H1 (cell line): Measurements from ENCODE around the gene GPR45. TPM values are rescaled to one million over a fixed set of nuclear protein-coding genes. Genes with fewer than 3 reads are reported as not detected.

Experiments
- CTCF ChIA-PET: fragments of 300-600 bp; sonication (Branson Sonifier 250); formaldehyde crosslinking; loops from one replicate; lab custom pipeline; 2021; ENCODE audit not compliant: partially characterized antibody; lab: Charles Lee
- POLR2A ChIA-PET: fragments of 300-600 bp; sonication (Branson Sonifier 250); formaldehyde crosslinking; loops from one replicate; lab custom pipeline; 2021; ENCODE audit warnings: inconsistent platforms; ENCODE audit not compliant: partially characterized antibody; lab: Charles Lee
- DNase-seq, 2 experiments: peaks; one replicate each; pipeline versions ENCODE4 v3.0.0 to v3.0.0-alpha.2; 2010 to 2022; ENCODE audit warnings: low spot score in 2 of 2, low read depth in 1 of 2, mixed read lengths in 1 of 2
- FAIRE-seq: peaks from 2 replicates; lab custom pipeline; 2011; peaks lifted over from hg19 to GRCh38; lab: Jason Lieb, UNC
- H2AFZ ChIP-seq: 2 replicates; pipeline ENCODE4 v1.8.1; 2012; ENCODE audit warnings: low read length, inconsistent platforms
- H2AK5ac ChIP-seq: 2 replicates; pipeline ENCODE4 v1.6.1; 2013; ENCODE audit warnings: low read depth, low read length
- H2BK120ac ChIP-seq: replicated peaks from 2 replicates; pipeline ENCODE3; 2013; ENCODE audit warnings: low read depth, low read length, inconsistent platforms
- H2BK12ac ChIP-seq: 2 replicates; pipeline ENCODE4 v1.6.1; 2013; ENCODE audit warnings: low read depth, low read length
- H2BK15ac ChIP-seq: 2 replicates; pipeline ENCODE4 v1.6.1; 2013; ENCODE audit warnings: low read length
- H2BK20ac ChIP-seq: 2 replicates; pipeline ENCODE4 v1.6.1; 2013; ENCODE audit warnings: low read length
- H2BK5ac ChIP-seq: 2 replicates; pipeline ENCODE4 v1.6.1; 2013; ENCODE audit warnings: low read depth, low read length
- H3K14ac ChIP-seq: 2 replicates; pipeline ENCODE4 v1.6.1; 2013; ENCODE audit warnings: inconsistent platforms; ENCODE audit not compliant: insufficient read length
- H3K18ac ChIP-seq: 2 replicates; pipeline ENCODE4 v1.6.1; 2013; ENCODE audit warnings: low read length; ENCODE audit errors: extremely low read depth
- H3K23ac ChIP-seq: 2 replicates; pipeline ENCODE4 v1.6.1; 2013; ENCODE audit warnings: inconsistent platforms; ENCODE audit not compliant: insufficient read length
- H3K23me2 ChIP-seq: 2 replicates; pipeline ENCODE4 v1.6.1; 2013; ENCODE audit warnings: low read depth, low read length
- H3K27ac ChIP-seq: 2 replicates; pipeline ENCODE4 v1.6.1; 2011; ENCODE audit warnings: low read depth, low read length, inconsistent platforms
- H3K27me3 ChIP-seq, 4 experiments: replicated peaks in 1 of 4; 1 replicate in 1 of 4; 2 replicates in 3 of 4; pipeline versions ENCODE4 v1.6.1 to v1.8.1; 2011 to 2013; ENCODE audit warnings: low read length in 3 of 4, mild to moderate bottlenecking in 3 of 4, inconsistent platforms in 2 of 4, mixed read lengths in 2 of 4, moderate library complexity in 1 of 4; ENCODE audit not compliant: control insufficient read depth in 3 of 4, insufficient read depth in 3 of 4; ENCODE audit errors: extremely low read depth in 1 of 4
- H3K36me3 ChIP-seq, 4 experiments: 2 replicates each; pipeline versions ENCODE4 v1.6.1 to v1.8.1; 2011 to 2013; ENCODE audit warnings: mild to moderate bottlenecking in 4 of 4, low read length in 3 of 4, moderate library complexity in 2 of 4, control low read depth in 1 of 4, inconsistent platforms in 1 of 4; ENCODE audit not compliant: insufficient read depth in 4 of 4, control insufficient read depth in 2 of 4
- H3K4ac ChIP-seq: replicated peaks from 2 replicates; pipeline ENCODE3; 2013; ENCODE audit warnings: low read length, low read depth, mixed read lengths, inconsistent platforms; ENCODE audit not compliant: insufficient read length
- H3K4me1 ChIP-seq, 4 experiments: replicated peaks in 1 of 4; 1 replicate in 1 of 4; 2 replicates in 3 of 4; pipeline versions ENCODE4 v1.6.1 to v1.8.1; 2011 to 2013; ENCODE audit warnings: low read length in 3 of 4, inconsistent platforms in 2 of 4, mixed read lengths in 1 of 4; ENCODE audit not compliant: insufficient read depth in 4 of 4, control insufficient read depth in 3 of 4
- H3K4me2 ChIP-seq, 2 experiments: 2 replicates each; pipeline versions ENCODE4 v1.6.1 to v1.8.1; 2011 to 2013; ENCODE audit warnings: low read depth in 2 of 2, low read length in 2 of 2, control low read depth in 1 of 2, inconsistent platforms in 1 of 2, mild to moderate bottlenecking in 1 of 2; ENCODE audit not compliant: insufficient read depth in 1 of 2
- H3K4me3 ChIP-seq, 4 experiments: fragments of 200-600, 300-600 bp in 1 of 4; sonication (generic), shearing (Covaris generic), sonication (Bioruptor Twin) in 1 of 4; 2 replicates each; pipeline versions ENCODE4 v1.5.1 to v1.8.1; 2011 to 2016; ENCODE audit warnings: low read length in 4 of 4, low read depth in 3 of 4, control low read depth in 2 of 4, inconsistent platforms in 2 of 4, mild to moderate bottlenecking in 2 of 4, mixed read lengths in 1 of 4, moderate library complexity in 1 of 4; ENCODE audit not compliant: insufficient read depth in 2 of 4; ENCODE audit errors: extremely low read depth in 1 of 4
- H3K56ac ChIP-seq: replicated peaks from 2 replicates; pipeline ENCODE3; 2013; ENCODE audit warnings: low read depth, mild to moderate bottlenecking, mixed read lengths, low read length, inconsistent platforms; ENCODE audit not compliant: insufficient read length
- H3K79me1 ChIP-seq: 2 replicates; pipeline ENCODE4 v1.6.1; 2013; ENCODE audit warnings: low read depth, low read length, control low read depth
- H3K79me2 ChIP-seq, 2 experiments: 2 replicates each; pipeline versions ENCODE4 v1.6.1 to v1.8.1; 2012 to 2013; ENCODE audit warnings: low read length in 2 of 2, mild to moderate bottlenecking in 2 of 2, inconsistent platforms in 1 of 2; ENCODE audit not compliant: insufficient read depth in 2 of 2, control insufficient read depth in 1 of 2
- H3K9ac ChIP-seq, 4 experiments: replicated peaks in 1 of 4; 1 replicate in 1 of 4; 2 replicates in 3 of 4; pipeline versions ENCODE4 v1.6.1 to v1.8.1; 2011 to 2013; ENCODE audit warnings: low read depth in 3 of 4, low read length in 3 of 4, control low read depth in 2 of 4, mild to moderate bottlenecking in 2 of 4, moderate library complexity in 2 of 4, inconsistent platforms in 1 of 4; ENCODE audit errors: extremely low read depth in 1 of 4
- H3K9me3 ChIP-seq, 2 experiments: 2 replicates each; pipeline versions ENCODE4 v1.6.1 to v1.8.1; 2012 to 2013; ENCODE audit warnings: mild to moderate bottlenecking in 2 of 2, moderate library complexity in 2 of 2, control low read depth in 1 of 2, inconsistent platforms in 1 of 2, low read depth in 1 of 2, low read length in 1 of 2, mixed read lengths in 1 of 2; ENCODE audit not compliant: insufficient read depth in 2 of 2
- H4K20me1 ChIP-seq, 2 experiments: replicated peaks in 1 of 2; 2 replicates each; pipeline versions ENCODE3 to v1.8.1; 2011 to 2013; ENCODE audit warnings: inconsistent platforms in 2 of 2, low read length in 2 of 2, mild to moderate bottlenecking in 1 of 2; ENCODE audit not compliant: insufficient read depth in 2 of 2, control insufficient read depth in 1 of 2
- H4K5ac ChIP-seq: 2 replicates; pipeline ENCODE4 v1.6.1; 2013; ENCODE audit warnings: low read length, low read depth, mixed read lengths, inconsistent platforms; ENCODE audit not compliant: insufficient read length
- H4K8ac ChIP-seq: 2 replicates; pipeline ENCODE4 v1.8.0; 2013; ENCODE audit warnings: mild to moderate bottlenecking, moderate library complexity, low read length, inconsistent platforms; ENCODE audit not compliant: insufficient read depth; ENCODE audit errors: extremely low read depth
- H4K91ac ChIP-seq: replicated peaks from 2 replicates; pipeline ENCODE3; 2013; ENCODE audit warnings: low read length, mixed read lengths, inconsistent platforms; ENCODE audit not compliant: insufficient read length
- BCL11A ChIP-seq, 2 experiments: IDR thresholded peaks; one replicate each; pipeline ENCODE4 v1.6.1; 2011; ENCODE audit warnings: low read depth in 2 of 2, low read length in 2 of 2, mild to moderate bottlenecking in 2 of 2
- BRCA1 ChIP-seq: IDR thresholded peaks from 2 replicates; pipeline ENCODE4 v1.6.1; 2012; ENCODE audit warnings: low read depth, low read length, improper control_type of control experiment
- CBX5 ChIP-seq: fragments of 300-800, 300-1000 bp; sonication (generic); IDR thresholded peaks from 2 replicates; pipeline ENCODE4 v1.7.1; 2016; ENCODE audit warnings: antibody characterized with exemption, low read length, low read depth
- CREB1 ChIP-seq: IDR thresholded peaks from 2 replicates; pipeline ENCODE4 v1.6.1; 2012; ENCODE audit warnings: inconsistent platforms
- EP300 ChIP-seq, 2 experiments: IDR thresholded peaks; 1 replicate in 1 of 2; 2 replicates in 1 of 2; pipeline ENCODE4 v1.6.1; 2011 to 2012; ENCODE audit warnings: low read depth in 2 of 2, low read length in 2 of 2, mild to moderate bottlenecking in 2 of 2, borderline replicate concordance in 1 of 2, inconsistent platforms in 1 of 2, moderate library complexity in 1 of 2
- FOSL1 ChIP-seq: IDR thresholded peaks from 2 replicates; pipeline ENCODE4 v1.6.1; 2011; ENCODE audit warnings: mild to moderate bottlenecking, low read depth, low read length, moderate library complexity; ENCODE audit not compliant: insufficient read depth
- HDAC2 ChIP-seq, 2 experiments: fragments of 300-600 bp in 1 of 2; sonication (generic) in 1 of 2; IDR thresholded peaks; 2 replicates each; pipeline ENCODE4 v1.6.1; 2011 to 2012; ENCODE audit warnings: low read depth in 2 of 2, low read length in 2 of 2, mild to moderate bottlenecking in 2 of 2, moderate library complexity in 2 of 2, borderline replicate concordance in 1 of 2, inconsistent platforms in 1 of 2
- JUN ChIP-seq: IDR thresholded peaks from 2 replicates; pipeline ENCODE4 v1.6.1; 2011; ENCODE audit warnings: low read depth, mild to moderate bottlenecking, improper control_type of control experiment, low read length
- KDM4A ChIP-seq: IDR thresholded peaks from one replicate; pipeline ENCODE4 v1.7.1; 2012; ENCODE audit warnings: low read depth, mild to moderate bottlenecking, moderate library complexity, low read length, inconsistent platforms; ENCODE audit not compliant: severe bottlenecking
- MAFK ChIP-seq: IDR thresholded peaks from 2 replicates; pipeline ENCODE4 v1.6.1; 2012; ENCODE audit warnings: low read depth, mild to moderate bottlenecking, improper control_type of control experiment, low read length
- SIRT6 ChIP-seq: IDR thresholded peaks from one replicate; pipeline ENCODE4 v1.7.1; 2012; ENCODE audit warnings: low read length, inconsistent platforms
- SP4 ChIP-seq: IDR thresholded peaks from 2 replicates; pipeline ENCODE4 v1.6.1; 2012; ENCODE audit warnings: low read length, inconsistent platforms
- SUZ12 ChIP-seq: fragments of 200-600 bp; sonication (generic); IDR thresholded peaks from 2 replicates; pipeline ENCODE4 v1.6.1; 2012; ENCODE audit warnings: mild to moderate bottlenecking, inconsistent platforms, low read length, moderate library complexity, mixed read lengths
- TAF1 ChIP-seq: IDR thresholded peaks from 2 replicates; pipeline ENCODE4 v1.6.1; 2011; ENCODE audit warnings: mild to moderate bottlenecking, low read depth, low read length
- TBP ChIP-seq: IDR thresholded peaks from 2 replicates; pipeline ENCODE4 v1.6.1; 2011; ENCODE audit warnings: low read depth, low read length, improper control_type of control experiment
- WGBS, 2 experiments: shearing (Covaris generic) in 1 of 2; methylation state at CpG; one replicate each; pipeline versions ENCODE4 v1.1.6 to v1.1.7; 2013 to 2015; ENCODE audit warnings: low lambda C conversion rate in 2 of 2, mixed read lengths in 2 of 2, inconsistent platforms in 1 of 2, low coverage in 1 of 2, missing lambda C conversion rate in 1 of 2; ENCODE audit not compliant: insufficient replicate concordance in 2 of 2, insufficient coverage in 1 of 2, insufficient read length in 1 of 2; ENCODE audit errors: extremely low coverage in 1 of 2, missing lambda C conversion rate in 1 of 2; 5-methylcytosine and 5-hydroxymethylcytosine counted together
- polyA plus RNA-seq, 7 experiments: library from polyadenylated mRNA; depleted of rRNA in 3 of 7; stranded (reverse) in 5 of 7; unstranded in 2 of 7; fragments of >200 nt in 5 of 7; fragments of 200-250 nt in 2 of 7; gene quantifications; 1 replicate in 5 of 7; 2 replicates in 1 of 7; 4 replicates in 1 of 7; pipeline versions ENCODE4 v1.2.1 to v1.2.3, GENCODE V29; 2011 to 2013; ENCODE audit warnings: missing spikeins in 2 of 7, mixed read lengths in 2 of 7
- total RNA-seq: library from RNA; stranded (reverse); fragmentation: NEBNext Ultra II Directional; extraction: Animal tissue kit (Norgen Biotek cat#: 25700); gene quantifications from 2 replicates; pipeline ENCODE4 v1.2.1, GENCODE V29; 2021

GPR45 gene
- total and polyA plus RNA-seq, 2 of the 8 experiments (the other 6 are each of a cell fraction or from before 2014, with no cell fraction given) = 0.21 TPM; not detected in 1

DNA sequence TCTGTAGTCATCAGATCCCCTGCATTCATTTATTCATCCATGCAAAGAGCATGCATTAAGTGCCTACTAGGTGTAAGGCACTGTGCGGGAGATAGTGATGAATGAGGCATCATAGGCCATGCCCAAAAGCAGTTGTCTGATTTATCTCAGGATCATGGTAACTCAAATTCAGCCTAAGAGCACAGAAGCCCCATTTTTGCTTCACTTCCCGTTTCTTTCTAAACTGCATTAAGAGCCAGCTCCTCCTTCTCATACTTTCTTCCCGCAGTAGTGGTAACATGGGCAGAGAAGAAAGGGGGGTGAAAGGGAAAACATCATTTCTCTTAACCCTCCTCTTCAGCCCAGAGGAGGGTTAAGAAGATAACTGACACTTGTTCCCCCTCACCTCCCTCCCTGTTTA lies 2.9 kb downstream of the GPR45 start:
- Histone ChIP-seq H3K36me3 (no peaks in the 10 kb centered on the region), H4K8ac (no peak overlapping the region), H3K4me1 (peaks cover 0 to 2% (median under 1%) of the 10 kb centered on the region in 4 experiments; a peak in 1 of 7 replicates), H3K27ac (no peak overlapping the region), H3K56ac (no peak overlapping the region), H3K4ac (no peak overlapping the region), H3K9ac (no peak overlapping the region), H3K79me2 (no peaks in the 10 kb centered on the region), H3K23ac (no peak overlapping the region), H3K79me1 (no peaks in the 10 kb centered on the region), H2BK20ac (no peak overlapping the region), H2BK5ac (no peak overlapping the region), H4K20me1 (no peaks in the 10 kb centered on the region), H2BK15ac (no peak overlapping the region), H4K5ac (no peak overlapping the region), H3K18ac (no peak overlapping the region), H2AFZ (no peak overlapping the region), H4K91ac (no peak overlapping the region), H2BK12ac (no peak overlapping the region), H3K27me3 (no peaks in the 10 kb centered on the region), H3K23me2 (no peaks in the 10 kb centered on the region), H2AK5ac (no peak overlapping the region), H3K4me3 (no peak overlapping the region), H3K9me3 (no peaks in the 10 kb centered on the region; a peak in 1 of 4 replicates), H3K14ac (no peak overlapping the region), H2BK120ac (no peak overlapping the region), H3K4me2 (no peak overlapping the region)
- DNase-seq (no peak), FAIRE-seq (no peak)
- WGBS, 2 experiments = 87% methylated on average over 3 of the region's 3 CpGs; no CpG with 5 or more reads in 1 of the 2 experiments
- ChIA-PET CTCF (interaction anchor here (0.6 to 16.9 kb wide), 25 partner anchors 9 to 391 kb away, joined by 3 to 541 read pairs (median 5); partner anchors contain the start of gene POU3F3), POLR2A (no interaction called here)
- TF ChIP-seq CREB1 (no peak), EP300 (IDR thresholded peaks at IDR 0.05; ENCODE audit: borderline replicate concordance in 1 of 2, low read depth in 2 of 2, low read length in 2 of 2) (no peak), SUZ12 (no peak), CBX5 (no peak), MAFK (no peak), SIRT6 (no peak), SP4 (no peak), BRCA1 (no peak), HDAC2 (IDR thresholded peaks at IDR 0.05; ENCODE audit: borderline replicate concordance in 1 of 2, low read depth in 2 of 2, low read length in 2 of 2) (no peak), TAF1 (no peak), JUN (no peak), FOSL1 (no peak), TBP (no peak), KDM4A (no peak), BCL11A (IDR thresholded peaks at IDR 0.05; ENCODE audit: low read depth in 2 of 2, low read length in 2 of 2) (no peak)
